ENCODE data around the gene FOXN3.

Gene FOXN3

DNA sequence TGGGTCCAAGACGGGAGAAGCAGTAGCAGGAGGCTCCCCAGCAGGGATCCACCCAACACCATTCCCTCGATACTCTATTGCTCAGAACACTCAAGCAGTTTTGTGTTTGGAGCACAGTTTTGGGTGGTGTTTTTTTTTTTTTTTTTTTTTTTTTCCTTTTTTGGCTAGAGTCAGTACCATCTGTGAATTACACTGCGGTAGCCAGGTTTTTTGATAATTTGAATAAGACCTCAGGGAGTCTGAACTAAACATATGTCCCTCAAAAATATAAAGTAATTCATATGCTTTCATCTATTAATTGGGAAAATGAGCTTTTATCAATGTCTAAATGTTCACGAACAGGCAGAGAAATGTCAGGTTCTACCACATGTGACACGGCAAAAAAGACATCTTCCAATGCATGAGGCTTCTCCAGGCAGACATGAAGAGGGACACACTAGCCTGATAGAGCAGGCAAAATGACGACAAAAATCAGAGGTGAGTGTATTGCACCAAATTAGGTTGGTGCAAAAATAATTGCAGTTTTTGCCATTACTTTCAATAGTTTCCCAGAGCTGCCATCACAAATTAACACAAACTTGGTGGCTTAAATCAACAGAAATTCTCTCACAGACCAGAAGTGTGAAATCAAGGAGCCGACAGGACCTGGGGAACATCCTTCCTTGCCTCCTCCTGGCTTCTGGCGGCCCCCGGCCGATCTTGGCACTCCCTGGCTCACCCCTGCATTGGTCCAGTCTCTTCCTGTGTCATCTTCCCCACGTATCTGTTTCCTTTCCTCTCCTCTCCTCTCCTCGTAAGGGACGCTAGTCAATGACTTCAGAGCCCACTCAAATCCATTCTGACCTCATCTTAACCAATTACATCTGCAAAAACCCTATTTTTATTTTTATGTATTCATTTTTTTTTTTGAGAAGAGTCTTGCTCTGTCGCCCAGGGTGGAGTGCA is 33.9 kb downstream of the FOXN3 start:
- no peak for DNase-seq (ENCODE audit: low spot score)

DNA sequence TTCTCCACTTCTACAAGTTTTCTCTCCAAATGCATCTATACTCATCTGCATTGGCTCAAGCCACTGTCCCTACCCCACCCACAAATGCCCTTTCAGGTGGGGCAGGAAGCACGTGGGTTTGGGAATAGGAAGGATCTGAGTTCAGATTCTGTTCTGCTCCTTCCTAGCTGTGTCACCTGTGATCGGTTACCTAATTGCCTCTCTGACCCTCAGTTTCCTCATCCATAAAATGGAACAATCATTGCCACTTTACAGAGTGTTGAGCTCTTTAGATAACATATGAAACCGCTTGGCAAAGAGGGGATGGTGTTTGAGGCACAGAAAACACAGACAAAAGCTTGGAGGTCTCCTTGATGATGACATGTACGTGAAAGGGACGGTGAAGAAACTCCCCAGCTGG is 34.5 kb downstream of the FOXN3 start:
- no peak for DNase-seq (ENCODE audit: low spot score)

DNA sequence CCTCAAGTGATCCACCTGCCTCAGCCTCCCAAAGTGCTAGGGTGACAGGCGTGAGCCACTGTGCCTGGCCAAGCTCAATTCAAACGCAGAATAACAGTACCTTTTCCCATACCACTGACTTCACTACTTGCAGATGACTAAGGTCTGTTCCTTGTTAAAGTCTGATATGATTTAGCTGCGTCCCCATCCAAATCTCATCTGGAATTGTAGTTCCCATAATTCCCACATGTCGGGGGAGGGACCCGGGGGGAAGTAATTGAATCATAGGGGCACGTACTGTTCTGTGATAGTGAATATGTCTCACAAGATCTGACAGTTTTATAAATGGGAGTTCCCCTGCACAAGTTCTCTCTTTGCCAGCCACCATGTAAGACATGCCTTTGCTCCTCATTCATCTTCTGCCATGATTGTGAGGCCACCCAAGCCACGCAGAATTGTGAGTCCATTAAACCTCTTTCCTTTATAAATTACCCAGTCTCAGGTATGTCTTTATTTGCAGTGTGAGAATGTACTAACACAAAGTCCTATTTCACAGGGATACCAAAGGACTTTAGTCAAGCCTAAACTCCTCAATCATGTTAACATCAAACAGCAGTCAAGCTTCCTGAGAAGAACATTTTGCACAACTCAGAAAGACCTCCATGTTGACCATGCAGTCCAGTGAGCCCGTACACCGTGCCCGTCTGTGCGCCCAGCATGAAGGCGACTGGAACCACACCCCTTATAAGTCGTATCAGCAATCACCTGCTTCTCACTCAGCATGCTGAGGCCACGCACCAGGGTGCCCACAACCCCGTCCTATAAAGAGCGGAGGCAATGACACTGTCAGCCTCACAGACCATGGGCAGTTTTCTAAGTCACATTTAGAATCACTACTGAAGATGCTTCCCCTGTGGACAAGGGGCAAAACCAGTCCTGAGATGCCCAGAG is 36.9 kb downstream of the FOXN3 start:
- DNase-seq (ENCODE audit: low spot score): no peak

DNA sequence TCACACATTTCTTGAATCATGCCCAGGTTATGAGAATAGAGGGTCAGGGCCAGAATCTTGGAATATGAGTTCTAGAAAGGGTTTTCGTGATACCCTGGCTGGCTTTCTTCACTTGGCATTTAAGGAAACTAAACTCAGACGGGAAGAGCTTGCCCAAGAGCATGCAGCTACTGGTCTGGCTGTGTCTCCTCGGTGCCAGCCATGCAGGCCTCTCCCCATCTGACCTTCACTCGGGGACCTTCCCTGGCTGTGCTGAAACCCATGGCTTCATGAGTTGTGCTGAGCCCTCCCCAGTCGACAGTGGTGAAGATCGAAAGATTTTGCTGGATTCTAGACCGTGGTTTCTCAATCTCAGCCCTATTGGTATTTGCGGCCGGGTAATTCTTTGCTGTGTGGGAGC is 38.0 kb downstream of the FOXN3 start:
- DNase-seq (ENCODE audit: low spot score): no peak

DNA sequence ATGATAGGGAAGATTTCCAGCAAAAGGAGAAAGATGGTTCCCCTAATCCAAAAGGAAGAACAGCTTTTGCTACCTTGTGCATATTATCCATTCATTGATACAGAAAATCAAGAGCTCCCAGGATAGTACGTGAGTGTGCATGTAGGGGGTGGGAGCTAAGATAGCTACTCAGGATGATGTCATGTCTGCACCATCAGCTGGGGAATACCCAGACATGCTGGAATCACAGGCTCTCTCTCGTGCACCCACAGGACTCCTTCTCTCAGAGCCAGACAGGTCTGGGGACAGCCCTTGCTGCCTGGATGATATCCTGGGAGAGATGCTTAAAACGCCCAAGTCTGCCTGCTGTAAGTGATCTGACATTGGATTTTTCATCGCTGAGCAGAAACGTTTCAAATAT is 38.9 kb downstream of the FOXN3 start:
- no peak for DNase-seq (ENCODE audit: low spot score)

DNA sequence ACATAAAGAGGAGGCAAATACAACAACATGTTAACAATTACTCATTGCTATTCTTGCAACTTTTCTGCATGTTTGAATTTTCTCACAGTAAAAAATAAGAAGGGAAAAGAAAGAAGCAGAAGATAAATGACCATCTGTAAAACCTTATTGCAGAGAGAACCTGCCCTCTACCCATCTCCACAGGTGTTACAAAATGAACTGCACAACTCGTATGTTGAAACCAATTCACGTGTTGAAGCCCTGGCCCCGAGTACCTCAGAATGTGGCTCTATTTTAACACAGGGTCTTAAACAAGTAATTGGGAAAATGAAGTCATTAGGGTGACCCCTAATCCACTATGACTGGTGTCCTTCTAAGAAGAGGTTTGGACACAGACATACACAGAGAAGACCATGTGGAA is 39.5 kb downstream of the FOXN3 start:
- DNase-seq (ENCODE audit: low spot score): no peak

DNA sequence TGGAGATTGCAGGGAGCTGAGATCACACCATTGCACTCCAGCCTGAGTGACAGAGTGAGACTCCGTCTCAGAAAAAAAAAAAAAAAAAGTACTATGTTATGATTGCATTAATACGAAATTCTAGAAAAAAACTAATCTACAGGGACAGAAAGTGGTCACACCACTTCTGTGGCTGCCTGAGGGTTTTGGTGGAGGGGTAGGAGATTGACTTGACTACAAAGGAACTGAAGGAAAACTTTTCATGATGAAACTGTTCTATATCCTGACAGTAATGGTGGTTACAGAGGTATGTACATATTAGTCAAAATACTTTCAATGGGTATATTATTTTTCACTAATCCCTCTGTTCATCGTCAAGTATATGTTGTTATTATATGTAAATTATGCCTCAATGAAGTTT is 42.1 kb downstream of the FOXN3 start:
- no peak for DNase-seq (ENCODE audit: low spot score)

DNA sequence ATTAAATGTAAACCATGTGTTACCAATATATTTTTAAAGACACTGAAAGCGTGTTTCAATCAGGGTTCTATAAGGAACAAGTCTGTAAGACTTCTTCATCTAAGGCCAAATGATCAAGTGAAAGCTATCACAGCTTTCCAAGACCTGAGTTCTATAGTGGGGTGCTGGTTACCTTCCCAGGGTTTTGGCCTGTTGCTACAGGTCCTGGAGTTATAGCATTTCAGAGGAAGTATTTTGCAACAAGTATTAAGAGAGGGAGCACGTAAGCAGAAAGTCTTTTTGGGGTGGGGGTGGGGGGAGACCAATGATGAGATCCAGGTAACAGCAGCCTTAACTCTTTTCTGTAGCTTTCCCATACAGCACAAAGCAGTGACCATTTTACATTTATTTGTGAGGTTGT is 43.8 kb downstream of the FOXN3 start:
- DNase-seq (ENCODE audit: low spot score): no peak

DNA sequence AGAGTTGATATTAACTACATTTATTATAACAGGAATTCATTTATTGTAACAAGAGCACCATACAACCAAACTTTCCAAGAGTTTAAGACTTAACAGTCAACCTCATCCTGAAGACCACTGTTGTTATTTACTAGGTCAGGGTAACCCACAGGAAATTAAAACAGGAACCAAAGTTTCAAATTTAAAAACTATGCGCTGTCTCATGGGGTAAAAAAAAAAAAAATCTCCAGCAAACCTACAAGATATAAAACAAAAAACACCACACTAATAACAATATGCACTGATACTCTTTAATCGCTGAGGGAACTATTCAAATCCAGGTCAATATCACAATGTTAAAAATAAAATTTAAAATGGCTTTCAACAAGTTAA is 44.5 kb downstream of the FOXN3 start:
- no peak for DNase-seq (ENCODE audit: low spot score)

DNA sequence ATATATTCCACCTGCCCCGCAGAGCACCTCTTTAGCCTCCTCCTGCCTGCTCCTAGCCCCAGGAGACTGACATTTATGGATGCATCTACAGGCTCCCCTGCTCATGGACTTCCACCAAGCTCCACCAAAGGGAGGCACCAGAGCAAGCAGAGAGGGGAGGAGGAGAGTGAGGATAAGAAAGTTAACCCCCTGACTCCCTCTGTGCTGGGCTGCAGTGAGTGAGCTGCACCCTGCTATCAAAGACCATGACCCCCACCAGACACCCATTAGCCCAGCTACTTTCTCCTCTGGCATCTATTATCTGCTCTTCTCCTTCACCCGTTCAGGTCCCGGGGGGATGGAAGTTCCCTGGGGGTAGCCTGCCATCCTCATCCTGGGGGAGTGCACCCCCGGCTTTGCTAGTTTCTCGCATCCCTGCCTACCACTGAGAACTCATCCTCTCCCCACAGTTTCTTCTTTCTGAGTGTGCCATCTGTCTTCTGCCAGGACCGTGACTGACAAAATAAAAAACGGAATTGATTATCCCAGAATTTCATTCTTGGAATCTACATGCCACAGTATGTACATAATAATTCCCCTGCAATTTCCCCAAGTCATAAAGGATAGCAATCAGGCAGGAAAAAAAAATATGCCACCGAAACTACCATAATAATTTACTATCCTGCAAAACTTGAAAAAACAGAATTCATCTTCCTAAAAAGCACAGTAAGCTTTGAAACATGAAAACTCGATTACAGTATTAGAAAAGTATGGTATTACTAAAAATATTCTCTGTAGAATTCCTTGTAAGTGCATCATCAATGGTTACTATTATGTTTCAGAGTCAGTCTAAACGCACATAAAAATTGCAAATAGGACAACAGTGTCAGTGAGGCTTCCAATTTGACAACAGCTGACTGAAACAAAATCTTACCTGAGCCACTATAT is 45.2 kb downstream of the FOXN3 start:
- no peak for DNase-seq (ENCODE audit: low spot score)

DNA sequence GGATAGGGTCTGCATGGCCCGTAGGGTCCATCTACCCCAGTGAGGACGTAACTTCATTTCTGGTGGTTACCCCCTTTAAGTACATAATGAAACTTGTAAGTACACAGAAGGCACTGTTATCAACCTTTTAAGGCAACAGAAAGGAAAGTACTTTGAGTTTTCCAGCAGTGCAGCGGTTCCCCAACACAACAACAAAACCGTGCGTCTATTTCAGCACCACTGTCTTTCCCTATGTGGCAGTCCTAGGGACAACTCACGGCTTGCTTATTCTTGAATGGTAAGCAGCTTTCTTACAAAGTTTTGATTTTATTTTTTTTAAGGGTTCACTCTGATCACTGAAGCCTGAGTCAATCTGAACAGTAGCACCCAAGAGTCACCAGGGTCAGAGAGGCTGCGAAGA is 46.3 kb downstream of the FOXN3 start:
- no peak for DNase-seq (ENCODE audit: low spot score)

DNA sequence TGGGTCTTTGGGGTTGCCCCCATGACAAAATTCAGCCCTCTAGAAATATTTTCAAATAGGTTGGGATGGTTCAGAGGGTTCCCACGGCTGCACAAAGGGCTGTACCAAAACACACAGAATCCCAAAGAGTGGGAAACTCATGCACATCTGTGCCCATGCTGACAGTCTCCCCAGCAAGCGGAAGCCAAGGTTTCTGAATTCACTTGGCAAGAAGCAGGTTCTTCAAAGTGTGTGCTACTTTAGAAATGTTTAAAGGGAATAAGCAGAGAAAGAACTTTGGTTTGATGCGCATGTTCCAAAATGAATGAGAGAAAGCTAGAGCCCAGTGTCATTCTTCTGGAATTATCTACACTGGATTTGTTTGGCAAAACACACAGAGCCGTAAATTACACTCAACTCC is 46.7 kb downstream of the FOXN3 start:
- DNase-seq (ENCODE audit: low spot score): peak; percentile 24

DNA sequence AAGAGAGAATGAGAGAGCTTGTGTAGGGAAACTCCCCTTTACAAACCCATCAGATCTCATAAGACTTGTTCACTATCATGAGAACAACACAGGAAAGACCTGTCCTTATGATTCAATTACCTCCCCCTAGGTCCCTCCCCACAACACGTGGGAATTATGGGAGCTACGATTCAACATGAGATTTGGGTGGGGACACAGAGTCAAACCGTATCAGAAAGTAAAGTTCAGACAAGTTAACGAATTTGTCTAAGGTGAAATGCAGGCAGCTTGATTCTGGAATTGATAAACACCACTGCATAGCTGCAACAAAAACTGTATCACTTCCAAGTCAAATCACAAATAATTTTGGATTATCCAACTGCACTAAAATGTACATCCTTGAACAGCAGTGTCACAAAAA is 47.4 kb downstream of the FOXN3 start:
- DNase-seq (ENCODE audit: low spot score): no peak

DNA sequence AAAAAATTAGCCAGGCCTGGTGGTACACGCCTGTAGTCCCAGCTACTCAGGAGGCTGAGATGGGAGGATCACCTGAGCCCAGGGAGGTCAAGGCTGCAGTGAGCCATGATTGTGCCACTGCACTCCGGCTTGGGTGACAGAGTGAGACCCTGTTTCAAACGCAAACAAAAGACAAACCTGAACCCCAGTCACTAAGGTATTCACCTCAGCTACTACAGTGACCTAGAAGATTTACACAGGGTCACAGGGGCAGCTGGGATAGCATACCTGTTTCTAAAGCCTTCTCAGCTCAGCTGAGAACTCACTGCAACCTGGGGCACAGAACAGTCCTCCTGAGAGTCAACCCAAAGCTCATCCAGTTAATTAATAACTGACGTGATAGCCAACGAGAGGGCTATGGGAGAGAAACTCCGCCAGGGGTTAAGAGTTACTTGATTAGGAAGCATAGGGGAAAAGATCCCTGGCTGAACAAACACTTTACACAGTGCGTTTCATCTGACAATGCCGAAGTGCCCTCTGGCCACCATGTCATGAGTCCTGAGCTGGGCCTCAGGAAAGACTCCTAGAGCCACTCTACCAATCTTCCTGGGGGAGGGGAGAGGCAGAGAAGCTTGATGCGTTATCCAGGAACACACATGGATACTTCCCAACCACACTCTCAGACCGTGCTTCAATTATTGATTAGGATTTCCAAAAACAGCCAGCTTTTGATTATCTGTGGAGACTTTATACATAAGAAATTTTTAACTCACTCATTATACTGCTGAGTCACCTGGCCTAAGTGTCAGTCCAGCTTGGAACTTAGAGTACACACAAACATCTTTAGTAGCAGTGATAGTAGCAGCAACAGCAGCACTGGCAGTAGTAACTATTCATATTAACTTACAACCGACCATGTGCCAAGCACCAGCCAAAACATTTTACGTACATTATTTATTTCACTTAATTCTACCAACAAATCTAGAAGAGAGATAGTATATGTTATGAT is 48.2 kb downstream of the FOXN3 start:
- DNase-seq (ENCODE audit: low spot score): no peak

DNA sequence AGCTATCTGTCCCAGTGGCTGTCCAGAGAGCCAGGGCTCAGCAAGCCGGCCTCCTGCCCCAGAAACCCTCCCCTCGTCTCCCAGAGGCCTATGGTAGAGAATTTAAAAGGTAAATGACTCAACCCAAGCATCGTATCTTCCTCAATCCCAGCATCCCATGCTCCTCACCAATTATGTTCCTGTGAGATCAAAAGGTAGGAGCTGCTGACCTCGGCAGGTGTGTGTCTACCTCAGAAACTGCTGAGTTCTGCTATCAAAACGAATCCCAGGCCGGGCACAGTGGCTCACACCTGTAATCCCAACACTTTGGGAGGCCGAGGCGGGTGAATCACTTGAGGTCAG is 49.3 kb downstream of the FOXN3 start:
- DNase-seq (ENCODE audit: low spot score): no peak

DNA sequence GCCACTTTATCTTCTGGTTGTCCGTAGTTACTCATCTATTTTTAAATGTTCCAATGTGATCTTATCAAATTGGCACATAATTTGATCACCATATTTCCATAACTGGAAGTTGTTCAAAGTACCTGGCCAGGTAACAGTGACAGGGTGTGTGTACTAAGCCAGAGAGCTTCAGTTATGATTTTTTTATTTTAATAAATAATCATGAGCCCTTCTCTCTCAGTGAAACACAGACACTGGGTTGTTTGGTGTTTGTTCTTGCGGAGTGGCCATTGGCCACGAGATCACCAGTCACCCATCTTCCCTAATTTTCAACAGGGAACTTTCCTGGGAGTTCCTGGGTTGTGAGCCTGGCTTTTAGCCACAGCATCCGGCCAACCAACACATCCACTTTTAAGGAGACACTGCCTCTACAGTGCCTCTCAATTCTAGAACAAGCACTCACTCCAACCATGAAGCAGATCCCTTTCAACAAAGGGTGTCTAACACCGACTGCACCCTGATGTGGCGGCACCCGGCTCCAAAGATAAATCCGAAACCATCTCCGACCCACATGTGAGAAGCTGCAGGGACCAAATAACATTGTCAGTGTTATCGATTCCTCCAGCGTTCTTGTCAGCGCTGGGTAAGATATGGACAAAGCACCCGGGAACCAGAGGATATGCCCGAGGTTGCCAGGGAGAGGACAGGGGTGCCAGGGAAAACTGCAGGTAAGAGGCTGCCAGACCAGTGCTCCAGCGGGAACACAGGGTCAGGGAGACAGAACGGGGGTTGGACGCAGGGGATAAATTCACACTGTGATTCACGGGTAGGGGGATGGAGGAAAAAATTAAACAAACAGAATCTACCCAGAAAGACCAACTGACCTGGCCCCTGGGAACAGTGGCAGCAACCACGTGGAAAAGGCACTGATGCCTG is 49.9 kb downstream of the FOXN3 start:
- DNase-seq (ENCODE audit: low spot score): no peak

DNA sequence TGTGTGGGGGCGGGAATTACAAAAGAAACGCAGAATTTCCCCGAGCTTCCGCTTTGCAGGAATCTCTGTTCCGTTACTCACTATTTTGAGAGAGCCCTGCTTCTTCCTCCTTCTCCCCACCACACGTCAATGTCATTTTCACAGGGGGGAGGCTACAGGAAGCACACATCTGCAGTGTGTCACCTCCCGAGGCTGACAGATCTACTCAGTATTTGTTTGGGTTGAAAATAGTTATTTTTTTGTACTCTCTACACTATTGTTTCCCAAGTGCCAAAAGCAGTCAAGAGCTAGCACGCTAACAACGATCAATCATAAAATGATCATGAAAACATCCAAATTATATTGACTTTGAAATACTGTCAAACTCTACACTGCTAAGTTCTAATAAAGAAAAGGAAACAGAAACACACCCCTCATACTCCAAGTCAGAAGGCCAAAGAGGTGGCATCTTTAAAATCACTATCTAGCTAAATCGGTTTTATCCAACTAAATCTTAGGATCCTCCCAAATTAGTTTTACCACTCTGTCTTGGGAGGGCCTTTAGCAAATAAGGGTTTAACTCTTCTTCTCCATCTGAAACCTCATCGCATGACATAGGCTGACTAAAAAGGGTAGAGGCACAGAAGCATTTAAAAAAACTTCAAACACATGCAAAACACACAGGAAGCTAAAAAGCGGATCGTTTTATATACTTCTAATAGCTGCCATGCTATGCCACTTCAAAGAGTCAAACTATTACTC is 51.8 kb downstream of the FOXN3 start:
- peak; percentile 72 for DNase-seq (ENCODE audit: low spot score)

DNA sequence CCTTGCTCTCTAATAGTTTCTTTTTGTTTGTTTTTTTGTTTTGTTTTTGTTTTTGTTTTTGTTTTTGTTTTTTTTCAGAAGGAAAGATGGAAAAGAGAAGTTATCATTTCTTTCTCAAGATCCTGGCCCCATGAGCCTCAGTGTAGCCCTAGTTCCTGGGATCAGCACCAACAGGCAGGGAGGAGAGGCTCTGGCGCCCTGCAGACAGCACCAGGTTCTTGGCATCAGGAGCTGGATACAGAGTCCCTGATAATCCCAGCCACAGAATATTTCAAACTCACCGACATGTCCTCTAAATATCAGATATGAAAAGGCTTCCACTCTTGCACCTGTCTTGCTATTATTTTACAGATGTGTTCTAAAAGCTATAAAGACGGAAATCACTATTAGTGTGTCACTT is 52.7 kb downstream of the FOXN3 start:
- DNase-seq (ENCODE audit: low spot score): no peak

DNA sequence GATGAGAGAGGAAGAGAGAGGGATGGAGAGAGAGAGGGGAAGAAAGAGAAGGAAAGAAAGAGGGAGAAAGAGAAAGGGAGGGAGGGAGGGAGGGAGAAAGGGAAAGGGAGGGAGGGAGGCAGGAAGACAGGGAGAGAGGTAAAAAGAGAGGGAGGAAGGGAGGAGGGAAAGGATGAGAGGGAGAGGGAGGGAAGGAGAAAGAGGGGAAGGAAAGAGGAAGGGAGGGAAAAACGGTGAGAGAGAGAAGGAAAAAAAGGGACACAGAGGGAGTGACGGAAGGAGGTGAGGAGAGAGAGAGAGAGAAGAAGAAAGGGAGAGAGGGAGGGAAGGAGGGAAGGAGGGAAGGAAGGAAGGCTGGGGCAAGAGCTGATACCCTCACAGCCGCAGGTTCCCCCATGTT is 56.8 kb downstream of the FOXN3 start:
- no peak for DNase-seq (ENCODE audit: low spot score)
